NB4 (cell line): Measurements from ENCODE around the gene RBBP6.

ENCODE experiments used
- CTCF ChIP-seq: IDR thresholded peaks from one replicate; pipeline ENCODE4 v1.5.1; 2012; ENCODE audit warnings: low read depth, low read length
- MAX ChIP-seq: IDR thresholded peaks from 2 replicates; pipeline ENCODE4 v1.6.1; 2011; ENCODE audit warnings: low read depth, low read length
- POLR2A ChIP-seq: IDR thresholded peaks from 2 replicates; pipeline ENCODE4 v1.6.1; 2011; ENCODE audit warnings: mild to moderate bottlenecking; ENCODE audit not compliant: insufficient read length; ENCODE audit errors: extremely low read depth

GRCh38 chr16:24538756-24539294 is 541 bp upstream of the RBBP6 start:
- TF ChIP-seq CTCF (no peak), POLR2A (no peak), MAX (peak; percentile 41; the same call in 1 of the 2 replicates)
